ENCODE measurements around the gene LARGE1.

DNA sequence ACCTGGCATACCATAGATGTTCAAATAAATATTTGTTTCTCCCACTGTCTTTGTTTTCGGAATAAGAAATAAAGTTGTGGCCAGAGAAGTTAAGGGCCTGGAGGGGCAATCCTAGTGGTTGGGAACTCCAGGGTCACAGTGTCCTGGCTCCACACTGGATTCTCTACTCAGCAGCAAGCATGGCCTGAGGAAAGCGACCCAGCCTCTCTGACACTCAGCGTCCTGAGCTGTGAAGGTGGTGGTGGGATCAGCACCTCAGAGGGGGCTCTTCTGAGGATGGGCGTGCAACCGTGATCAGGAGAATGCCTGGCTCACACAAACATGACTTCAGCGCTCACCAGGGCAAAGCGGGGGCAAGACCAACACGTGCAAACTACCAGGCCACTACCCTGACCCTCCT lies 59.9 kb downstream of the LARGE1 start:
- TF ChIP-seq POLR2A (IDR thresholded peaks at IDR 0.05) = no peak
- TF ChIP-seq, protein P1, sequence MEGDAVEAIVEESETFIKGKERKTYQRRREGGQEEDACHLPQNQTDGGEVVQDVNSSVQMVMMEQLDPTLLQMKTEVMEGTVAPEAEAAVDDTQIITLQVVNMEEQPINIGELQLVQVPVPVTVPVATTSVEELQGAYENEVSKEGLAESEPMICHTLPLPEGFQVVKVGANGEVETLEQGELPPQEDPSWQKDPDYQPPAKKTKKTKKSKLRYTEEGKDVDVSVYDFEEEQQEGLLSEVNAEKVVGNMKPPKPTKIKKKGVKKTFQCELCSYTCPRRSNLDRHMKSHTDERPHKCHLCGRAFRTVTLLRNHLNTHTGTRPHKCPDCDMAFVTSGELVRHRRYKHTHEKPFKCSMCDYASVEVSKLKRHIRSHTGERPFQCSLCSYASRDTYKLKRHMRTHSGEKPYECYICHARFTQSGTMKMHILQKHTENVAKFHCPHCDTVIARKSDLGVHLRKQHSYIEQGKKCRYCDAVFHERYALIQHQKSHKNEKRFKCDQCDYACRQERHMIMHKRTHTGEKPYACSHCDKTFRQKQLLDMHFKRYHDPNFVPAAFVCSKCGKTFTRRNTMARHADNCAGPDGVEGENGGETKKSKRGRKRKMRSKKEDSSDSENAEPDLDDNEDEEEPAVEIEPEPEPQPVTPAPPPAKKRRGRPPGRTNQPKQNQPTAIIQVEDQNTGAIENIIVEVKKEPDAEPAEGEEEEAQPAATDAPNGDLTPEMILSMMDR (IDR thresholded peaks at IDR 0.05) = no peak

All from tibial nerve (tissue), 3 donors.